Body of pancreas (tissue), 4 donors: ENCODE measurements around the gene SLC16A7.

Source experiments
- POLR2A ChIP-seq, 3 donors: fragments of 450-650 bp; IDR thresholded peaks; one replicate each; pipeline ENCODE4 v1.6.1; 2016; ENCODE audit warnings: antibody characterized with exemption in 3 of 3, mild to moderate bottlenecking in 2 of 3
- TF ChIP-seq, protein P1 (sequence below), 7 experiments: fragments of 450-650 bp in 4 of 7; fragments of 200-600 bp in 3 of 7; sonication (generic) in 3 of 7; IDR thresholded peaks; one replicate each; pipeline ENCODE4 v1.5.1; 2016 to 2019; ENCODE audit warnings: antibody characterized with exemption in 7 of 7

GRCh38 chr12:59803735-59804134 is 207.9 kb downstream of the SLC16A7 start:
- TF ChIP-seq, protein P1, sequence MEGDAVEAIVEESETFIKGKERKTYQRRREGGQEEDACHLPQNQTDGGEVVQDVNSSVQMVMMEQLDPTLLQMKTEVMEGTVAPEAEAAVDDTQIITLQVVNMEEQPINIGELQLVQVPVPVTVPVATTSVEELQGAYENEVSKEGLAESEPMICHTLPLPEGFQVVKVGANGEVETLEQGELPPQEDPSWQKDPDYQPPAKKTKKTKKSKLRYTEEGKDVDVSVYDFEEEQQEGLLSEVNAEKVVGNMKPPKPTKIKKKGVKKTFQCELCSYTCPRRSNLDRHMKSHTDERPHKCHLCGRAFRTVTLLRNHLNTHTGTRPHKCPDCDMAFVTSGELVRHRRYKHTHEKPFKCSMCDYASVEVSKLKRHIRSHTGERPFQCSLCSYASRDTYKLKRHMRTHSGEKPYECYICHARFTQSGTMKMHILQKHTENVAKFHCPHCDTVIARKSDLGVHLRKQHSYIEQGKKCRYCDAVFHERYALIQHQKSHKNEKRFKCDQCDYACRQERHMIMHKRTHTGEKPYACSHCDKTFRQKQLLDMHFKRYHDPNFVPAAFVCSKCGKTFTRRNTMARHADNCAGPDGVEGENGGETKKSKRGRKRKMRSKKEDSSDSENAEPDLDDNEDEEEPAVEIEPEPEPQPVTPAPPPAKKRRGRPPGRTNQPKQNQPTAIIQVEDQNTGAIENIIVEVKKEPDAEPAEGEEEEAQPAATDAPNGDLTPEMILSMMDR (IDR thresholded peaks at IDR 0.05), result no peak
- TF ChIP-seq POLR2A (IDR thresholded peaks at IDR 0.05), result no peak
